IMR-90 (cell line): Measurements from ENCODE around the gene BTBD17. TPM values are rescaled to one million over a fixed set of nuclear protein-coding genes. Genes with fewer than 3 reads are reported as not detected.

ENCODE experiments used
- ATAC-seq: fragments of 200-7000 bp; cut with Tn5 transposase; 2 replicates; pipeline ENCODE4 v1.9.1; 2020; ENCODE audit warnings: low read depth, mild to moderate bottlenecking, moderate library complexity
- BruUV-seq: library from RNA; stranded (reverse); fragments of 400-500 nt; replicated peaks from 2 replicates; lab custom pipeline; 2021; lab: Mats Ljungman, UMichigan
- CTCF ChIA-PET: fragments of 300-600 bp; formaldehyde crosslinking; extraction: SDS; loops from one replicate; lab custom pipeline; 2021; ENCODE audit warnings: antibody characterized with exemption; lab: Yijun Ruan, JAX
- POLR2A ChIA-PET: fragments of 300-600 bp; sonication (Branson Sonifier 250); formaldehyde crosslinking; loops from one replicate; lab custom pipeline; 2022; ENCODE audit warnings: antibody characterized with exemption; ENCODE audit not compliant: unreplicated experiment; lab: Charles Lee
- DNase-seq: peaks from one replicate; pipeline ENCODE4 v3.0.0; 2013
- H2AFZ ChIP-seq: replicated peaks from 2 replicates; pipeline ENCODE3; 2013; ENCODE audit warnings: low read length, mild to moderate bottlenecking; ENCODE audit not compliant: poor library complexity
- H2AK5ac ChIP-seq: 2 replicates; pipeline ENCODE4 v1.6.1; 2013; ENCODE audit warnings: low read depth, low read length, inconsistent platforms
- H2AK9ac ChIP-seq: replicated peaks from 2 replicates; pipeline ENCODE3; 2013; ENCODE audit warnings: mild to moderate bottlenecking, low read depth, low read length, moderate library complexity; ENCODE audit not compliant: poor library complexity
- H2BK120ac ChIP-seq: 2 replicates; pipeline ENCODE4 v1.6.1; 2013; ENCODE audit warnings: low read depth, low read length, inconsistent platforms
- H2BK15ac ChIP-seq: 3 replicates; pipeline ENCODE4 v1.6.1; 2013; ENCODE audit warnings: low read depth, low read length, inconsistent platforms
- H2BK20ac ChIP-seq: 2 replicates; pipeline ENCODE4 v1.6.1; 2013; ENCODE audit warnings: low read depth, mild to moderate bottlenecking, inconsistent platforms, low read length, moderate library complexity
- H2BK5ac ChIP-seq: 2 replicates; pipeline ENCODE4 v1.6.1; 2013; ENCODE audit warnings: mild to moderate bottlenecking, low read depth, low read length, inconsistent platforms; ENCODE audit not compliant: poor library complexity, severe bottlenecking
- H3K14ac ChIP-seq: replicated peaks from 2 replicates; pipeline ENCODE4 v1.6.1; 2013; ENCODE audit warnings: low read depth, low read length, inconsistent platforms
- H3K18ac ChIP-seq: 2 replicates; pipeline ENCODE4 v1.6.1; 2013; ENCODE audit warnings: low read depth, low read length, control low read depth
- H3K23ac ChIP-seq: 2 replicates; pipeline ENCODE4 v1.6.1; 2013; ENCODE audit warnings: low read depth, low read length, inconsistent platforms
- H3K27ac ChIP-seq: 2 replicates; pipeline ENCODE4 v1.5.1; 2013; ENCODE audit warnings: mild to moderate bottlenecking, control low read depth, low read length; ENCODE audit not compliant: insufficient read depth
- H3K27me3 ChIP-seq: 2 replicates; pipeline ENCODE4 v1.6.1; 2013; ENCODE audit warnings: low read length; ENCODE audit not compliant: control insufficient read depth, insufficient read depth
- H3K36me3 ChIP-seq: 2 replicates; pipeline ENCODE4 v1.6.1; 2013; ENCODE audit warnings: low read length, mixed read lengths; ENCODE audit not compliant: control insufficient read depth, insufficient read depth
- H3K4ac ChIP-seq: 2 replicates; pipeline ENCODE4 v1.6.1; 2013; ENCODE audit warnings: low read depth, low read length, inconsistent platforms
- H3K4me1 ChIP-seq: 2 replicates; pipeline ENCODE4 v1.6.1; 2013; ENCODE audit warnings: low read length, mixed read lengths; ENCODE audit not compliant: control insufficient read depth, insufficient read depth
- H3K4me2 ChIP-seq: 2 replicates; pipeline ENCODE4 v1.6.1; 2013; ENCODE audit warnings: low read depth, mild to moderate bottlenecking, control low read depth, low read length, moderate library complexity
- H3K4me3 ChIP-seq: 2 replicates; pipeline ENCODE4 v1.5.1; 2013; ENCODE audit warnings: low read depth, mild to moderate bottlenecking, control low read depth, low read length, moderate library complexity; ENCODE audit not compliant: insufficient read depth
- H3K56ac ChIP-seq: 2 replicates; pipeline ENCODE4 v1.6.1; 2013; ENCODE audit warnings: low read length, inconsistent platforms; ENCODE audit not compliant: insufficient read depth; ENCODE audit errors: extremely low read depth
- H3K79me1 ChIP-seq, 2 experiments: 2 replicates each; pipeline ENCODE4 v1.6.1; 2013; ENCODE audit warnings: low read length in 2 of 2, inconsistent platforms in 1 of 2, low read depth in 1 of 2
- H3K9ac ChIP-seq: 2 replicates; pipeline ENCODE4 v1.6.1; 2013; ENCODE audit warnings: low read depth, low read length, control low read depth
- H3K9me1 ChIP-seq: 2 replicates; pipeline ENCODE4 v1.6.1; 2013; ENCODE audit warnings: low read length, inconsistent platforms; ENCODE audit not compliant: insufficient read depth
- H3K9me3 ChIP-seq: 2 replicates; pipeline ENCODE4 v1.6.1; 2013; ENCODE audit warnings: low read length; ENCODE audit not compliant: control insufficient read depth, insufficient read depth
- H4K20me1 ChIP-seq: 2 replicates; pipeline ENCODE4 v1.6.1; 2013; ENCODE audit warnings: low read length, inconsistent platforms; ENCODE audit not compliant: insufficient read depth
- H4K5ac ChIP-seq: 2 replicates; pipeline ENCODE4 v1.6.1; 2013; ENCODE audit warnings: mild to moderate bottlenecking, low read depth, low read length, control low read depth
- H4K8ac ChIP-seq, 2 experiments: 2 replicates each; pipeline ENCODE4 v1.6.1; 2013; ENCODE audit warnings: low read depth in 2 of 2, low read length in 2 of 2, control low read depth in 1 of 2, inconsistent platforms in 1 of 2
- H4K91ac ChIP-seq: 2 replicates; pipeline ENCODE4 v1.6.1; 2013; ENCODE audit warnings: low read depth, low read length, inconsistent platforms; ENCODE audit not compliant: insufficient read depth
- RCOR1 ChIP-seq: IDR thresholded peaks from 2 replicates; pipeline ENCODE4 v1.6.1; 2012; ENCODE audit warnings: mild to moderate bottlenecking, low read length, improper control_type of control experiment; ENCODE audit not compliant: insufficient replicate concordance
- WGBS, 2 experiments: methylation state at CpG; one replicate each; pipeline versions ENCODE4 v1.1.5 to v1.1.7; 2013; ENCODE audit warnings: missing lambda C conversion rate in 2 of 2; ENCODE audit not compliant: insufficient read length in 1 of 2; ENCODE audit errors: extremely low coverage in 2 of 2; 5-methylcytosine and 5-hydroxymethylcytosine counted together
- dilution Hi-C: fragments of 300-500 bp; cut with HindIII; formaldehyde crosslinking; loops from one replicate; pipeline ENCODE4 v1.14.3; 2018; ENCODE audit warnings: low sequenced_read_pairs; ENCODE audit not compliant: unreplicated experiment
- in situ Hi-C: fragments of 300-500 bp; cut with MboI; formaldehyde crosslinking; loops from 3 replicates; pipeline ENCODE4 v1.14.3; 2019; ENCODE audit warnings: low sequenced_read_pairs, inconsistent platforms, mixed read lengths
- intact Hi-C: fragments of 100-400 bp; cut with micrococcal nuclease; formaldehyde crosslinking; loops from 2 replicates; pipeline ENCODE4 v1.10.0; 2022
- polyA plus RNA-seq, 3 experiments: library from polyadenylated mRNA; depleted of rRNA; stranded (reverse); fragments of >200 nt; gene quantifications; 2 replicates each; pipeline ENCODE4 v1.2.3, GENCODE V29; 2012; ENCODE audit warnings: low replicate concordance in 1 of 3
- total RNA-seq: library from RNA; depleted of rRNA; stranded (reverse); fragments of >200 nt; gene quantifications from 2 replicates; pipeline ENCODE4 v1.2.3, GENCODE V29; 2012

BTBD17 gene
- total and polyA plus RNA-seq, 2 of the 4 experiments (the other 2 are of a cell fraction): not detected

DNA sequence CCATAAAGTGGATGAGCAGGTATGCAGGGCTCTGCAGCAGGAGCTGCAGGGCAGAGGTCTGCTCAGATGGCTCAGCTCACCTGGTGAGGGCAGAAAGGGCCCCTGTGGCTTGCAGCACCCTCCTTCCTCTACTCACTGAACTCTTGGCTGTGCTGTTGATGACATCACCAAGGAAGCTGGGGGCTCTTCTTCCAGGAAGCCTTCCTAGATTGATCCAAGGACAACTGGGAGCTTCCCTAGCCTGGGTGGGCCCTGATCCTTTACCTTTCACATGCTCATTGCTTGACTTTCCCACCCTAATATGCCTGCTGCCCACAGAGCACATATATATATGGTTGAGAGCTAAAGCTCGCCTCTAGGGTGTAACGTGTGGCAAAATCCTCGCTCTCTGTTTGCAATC is 33.2 kb downstream of the BTBD17 start:
- Histone ChIP-seq H2BK15ac (no peak overlapping the region), H3K4me1 (no peaks in the 10 kb centered on the region), H3K27me3 (peaks cover 8% of the 10 kb centered on the region), H2BK5ac (no peak overlapping the region), H2AK5ac (no peak overlapping the region), H2AK9ac (no peak overlapping the region), H3K18ac (no peak overlapping the region), H4K5ac (no peak overlapping the region), H2AFZ (no peak overlapping the region), H4K8ac (no peak overlapping the region), H3K4ac (no peak overlapping the region), H3K79me1 (no peaks in the 10 kb centered on the region), H3K4me3 (no peak overlapping the region), H3K9me1 (no peaks in the 10 kb centered on the region), H3K56ac (no peak overlapping the region), H3K9me3 (no peaks in the 10 kb centered on the region), H3K4me2 (no peak overlapping the region), H3K27ac (no peak overlapping the region), H3K23ac (no peak overlapping the region), H3K14ac (no peak overlapping the region), H4K20me1 (no peaks in the 10 kb centered on the region), H4K91ac (no peak overlapping the region), H3K9ac (no peak overlapping the region), H3K36me3 (no peaks in the 10 kb centered on the region), H2BK20ac (no peak overlapping the region), H2BK120ac (no peak overlapping the region)
- ATAC-seq: no peak
- intact Hi-C loops: no loop called here
- TF ChIP-seq RCOR1: no peak
- DNase-seq: no peak
- WGBS, 2 experiments: no CpG with 5 or more reads among the region's 3 CpGs
- POLR2A ChIA-PET: no interaction called here
- dilution Hi-C loops: no loop called here
- CTCF ChIA-PET: no interaction called here
- BruUV-seq: no TSS peak
- in situ Hi-C loops: no loop called here
